Activated T-cell treated with anti-CD3 and anti-CD28 coated beads for 4 hours (primary cell): Measurements from ENCODE around the gene ANKLE1.

Experiments used
- DNase-seq: peaks from one replicate; pipeline ENCODE4 v3.0.0-alpha.2; 2020

Gene ANKLE1

GRCh38 chr19:17281391-17282304, at the start of gene ANKLE1:
Gene ANKLE1, plus strand, starts transcription at chr19:17281901. Its CDS starts 20 bp downstream, at chr19:17281921.
- DNase-seq = no peak

- no peak for DNase-seq
Observed at GRCh38 chr19:17232258-17232657, 49.4 kb upstream of the ANKLE1 start.

GRCh38 chr19:17234911-17235299, 46.8 kb upstream of the ANKLE1 start:
- peak; percentile 50 for DNase-seq

- DNase-seq = peak; percentile 51
Observed at GRCh38 chr19:17235300-17235970, 46.3 kb upstream of the ANKLE1 start.

GRCh38 chr19:17235971-17236777, 45.5 kb upstream of the ANKLE1 start:
- DNase-seq = no peak

- no peak for DNase-seq
Observed at GRCh38 chr19:17236811-17237543, 44.7 kb upstream of the ANKLE1 start.

GRCh38 chr19:17237747-17238706, 43.7 kb upstream of the ANKLE1 start:
- no peak for DNase-seq

GRCh38 chr19:17240062-17240752, 41.5 kb upstream of the ANKLE1 start:
- no peak for DNase-seq

GRCh38 chr19:17240826-17241399, 40.8 kb upstream of the ANKLE1 start:
- no peak for DNase-seq

- DNase-seq = no peak
Observed at GRCh38 chr19:17242431-17243208, 39.1 kb upstream of the ANKLE1 start.

- DNase-seq = no peak
Observed at GRCh38 chr19:17243211-17243829, 38.4 kb upstream of the ANKLE1 start.

- DNase-seq = no peak
Observed at GRCh38 chr19:17243830-17244617, 37.7 kb upstream of the ANKLE1 start.

GRCh38 chr19:17244618-17245534, 36.8 kb upstream of the ANKLE1 start:
- DNase-seq = no peak

- peak; percentile 30 for DNase-seq
Observed at GRCh38 chr19:17245535-17245984, 36.1 kb upstream of the ANKLE1 start, which contains the start of gene NR2F6. Gene NR2F6, minus strand, starts transcription at chr19:17245919. Its CDS starts 699 bp downstream, at chr19:17245220.

GRCh38 chr19:17246681-17247425, 34.8 kb upstream of the ANKLE1 start:
- no peak for DNase-seq
